Activated CD8-positive, alpha-beta T cell treated with anti-CD3 and anti-CD28 coated beads, Interleukin-2, amount 10 ng/mL, durations not matched to agents 7 days and 5 days (primary cell): Measurements from ENCODE around the gene PPARD. TPM values are rescaled to one million over a fixed set of nuclear protein-coding genes. Genes with fewer than 3 reads are reported as not detected.

ENCODE experiments used
- ATAC-seq: fragments of 150-1000 bp; cut with Tn5 transposase; one replicate; pipeline ENCODE4 v1.10.0; 2021; ENCODE audit warnings: moderate library complexity
- CTCF ChIA-PET: fragments of 350-600 bp; sonication (Branson Sonifier 250); formaldehyde crosslinking; loops from one replicate; lab custom pipeline; 2021; ENCODE audit warnings: antibody characterized with exemption; lab: Charles Lee
- POLR2A ChIA-PET: fragments of 350-600 bp; sonication (Branson Sonifier 250); formaldehyde crosslinking; loops from one replicate; lab custom pipeline; 2021; ENCODE audit warnings: antibody characterized with exemption; lab: Charles Lee
- DNase-seq: peaks from one replicate; pipeline ENCODE4 v3.0.0-alpha.2; 2020
- H3K27ac Mint-ChIP-seq: one replicate; pipeline ENCODE4 v1.8.0; 2021; ENCODE audit warnings: mild to moderate bottlenecking, mixed read lengths
- H3K27me3 Mint-ChIP-seq: one replicate; pipeline ENCODE4 v1.8.0; 2021; ENCODE audit warnings: low read depth, mixed read lengths
- H3K36me3 Mint-ChIP-seq: one replicate; pipeline ENCODE4 v1.8.0; 2021; ENCODE audit warnings: low read depth, mixed read lengths
- H3K4me1 Mint-ChIP-seq: one replicate; pipeline ENCODE4 v1.8.0; 2021; ENCODE audit warnings: low read depth, mixed read lengths
- H3K4me3 Mint-ChIP-seq: one replicate; pipeline ENCODE4 v1.8.0; 2021; ENCODE audit warnings: mild to moderate bottlenecking, mixed read lengths
- H3K9me3 Mint-ChIP-seq: one replicate; pipeline ENCODE4 v1.8.0; 2022; ENCODE audit warnings: mixed read lengths; ENCODE audit not compliant: insufficient read depth
- total RNA-seq, 2 experiments: library from RNA; stranded (reverse); gene quantifications; one replicate each; pipeline ENCODE4 v1.2.3, GENCODE V29; 2021

Gene PPARD
- total RNA-seq, 2 experiments from 2014 or later, result 36.3 to 36.7 TPM

DNA sequence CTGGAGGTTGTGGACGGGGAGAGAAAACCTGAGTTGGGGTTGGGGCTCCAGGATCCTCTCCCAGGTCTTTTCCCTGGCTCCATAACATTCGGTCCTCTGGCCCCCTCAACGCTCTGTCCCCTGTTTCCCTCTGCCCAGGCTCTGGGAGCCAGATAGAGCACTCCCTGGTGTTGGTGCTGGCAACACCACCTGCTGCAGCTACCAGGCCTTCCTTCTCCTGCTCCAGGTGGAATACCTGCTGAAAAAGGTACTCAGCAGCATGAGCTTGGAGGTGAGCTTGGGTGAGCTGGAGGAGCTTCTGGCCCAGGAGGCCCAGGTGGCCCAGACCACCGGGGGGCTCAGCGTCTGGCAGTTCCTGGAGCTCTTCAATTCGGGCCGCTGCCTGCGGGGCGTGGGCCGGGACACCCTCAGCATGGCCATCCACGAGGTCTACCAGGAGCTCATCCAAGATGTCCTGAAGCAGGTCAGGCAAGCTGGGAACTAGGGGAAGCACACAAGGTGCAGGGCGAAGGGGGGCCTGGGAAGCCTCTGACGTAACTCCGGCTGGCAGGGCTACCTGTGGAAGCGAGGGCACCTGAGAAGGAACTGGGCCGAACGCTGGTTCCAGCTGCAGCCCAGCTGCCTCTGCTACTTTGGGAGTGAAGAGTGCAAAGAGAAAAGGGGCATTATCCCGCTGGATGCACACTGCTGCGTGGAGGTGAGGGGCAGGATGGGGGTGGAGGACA is 30.1 kb upstream of the PPARD start:
- ChIA-PET CTCF (interaction anchor here (1.1 to 26.7 kb wide), 6 partner anchors 12 to 211 kb away, joined by 3 to 446 read pairs (median 5); partner anchors contain the start of genes DEF6 and RPL10A), POLR2A (interaction anchor here (1.2 to 4.3 kb wide), 4 partner anchors 9 to 16 kb away, joined by 4 to 59 read pairs (median 15); partner anchors contain the start of gene DEF6)
- Mint-ChIP-seq H3K4me3 (peak overlapping the region; percentile 65), H3K36me3 (peaks cover 85% of the 10 kb centered on the region), H3K27me3 (no peaks in the 10 kb centered on the region), H3K9me3 (no peaks in the 10 kb centered on the region), H3K4me1 (peaks cover 79% of the 10 kb centered on the region), H3K27ac (peak overlapping the region; percentile 96)
- ATAC-seq (no peak), DNase-seq (no peak)

DNA sequence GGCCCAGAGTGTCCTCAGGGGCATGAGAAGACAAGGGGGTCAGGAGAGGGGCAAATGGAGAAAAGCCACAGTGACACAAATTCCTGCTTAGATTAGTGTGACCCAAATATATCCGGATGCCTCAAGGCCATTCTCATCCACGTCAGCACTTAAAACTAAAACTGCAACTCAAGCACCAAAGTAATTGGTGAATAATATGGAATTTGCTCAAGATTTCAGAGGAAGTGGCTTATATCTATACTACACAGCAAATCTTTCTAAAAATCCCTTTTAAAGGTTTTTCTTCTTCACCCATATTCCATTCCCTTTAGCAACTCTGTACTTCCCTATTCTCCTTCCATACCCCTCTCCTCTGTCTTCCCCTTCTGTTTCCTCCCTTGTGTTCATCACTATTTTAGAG is 29.6 kb upstream of the PPARD start:
- peaks cover 86% of the 10 kb centered on the region for H3K36me3 Mint-ChIP-seq
- no peaks in the 10 kb centered on the region for H3K9me3 Mint-ChIP-seq
- no peaks in the 10 kb centered on the region for H3K27me3 Mint-ChIP-seq
- DNase-seq (no peak), ATAC-seq (no peak)
- POLR2A ChIA-PET, result interaction anchor here (1.2 to 4.3 kb wide), 3 partner anchors 10 to 15 kb away, joined by 4 to 59 read pairs (median 23); partner anchors contain the start of gene DEF6
- peak overlapping the region; percentile 65 for H3K4me3 Mint-ChIP-seq
- peak overlapping the region; percentile 96 for H3K27ac Mint-ChIP-seq
- H3K4me1 Mint-ChIP-seq, result peaks cover 73% of the 10 kb centered on the region
- CTCF ChIA-PET, result interaction anchor here (1.2 to 26.7 kb wide), 5 partner anchors 12 to 210 kb away, joined by 3 to 446 read pairs (median 24); partner anchors contain the start of gene DEF6

DNA sequence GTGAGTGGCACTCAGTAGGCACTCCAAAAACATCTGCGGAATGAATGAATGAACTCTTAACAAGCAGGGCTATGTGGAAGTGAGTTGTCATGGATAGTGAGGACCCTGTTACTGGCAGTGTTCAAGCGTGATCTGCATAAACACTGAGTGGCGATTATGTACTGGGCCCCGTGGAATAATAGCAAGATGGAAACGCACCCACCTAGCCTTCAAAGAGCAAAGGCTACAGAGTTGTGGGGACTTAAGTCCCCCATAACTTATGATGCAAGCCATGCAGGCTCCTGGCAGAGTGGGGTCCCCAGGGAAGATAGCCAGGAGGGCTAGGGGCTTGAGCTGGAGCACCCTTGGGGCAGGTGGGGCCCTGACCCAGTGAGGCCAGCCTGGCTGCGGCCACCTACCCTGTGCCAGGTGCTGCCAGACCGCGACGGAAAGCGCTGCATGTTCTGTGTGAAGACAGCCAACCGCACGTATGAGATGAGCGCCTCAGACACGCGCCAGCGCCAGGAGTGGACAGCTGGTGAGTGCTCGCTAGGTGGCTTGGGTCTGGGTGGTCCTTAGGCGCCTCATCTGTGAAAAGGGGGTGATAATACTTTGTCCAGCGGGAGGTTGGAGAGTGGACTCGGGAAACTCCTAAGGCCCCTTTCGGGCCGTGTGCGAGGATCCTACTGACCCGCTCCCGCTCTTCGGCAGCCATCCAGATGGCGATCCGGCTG is 24.7 kb upstream of the PPARD start:
- ChIA-PET POLR2A (no interaction called here), CTCF (interaction anchor here (1.3 to 26.7 kb wide), 3 partner anchors 10 to 149 kb away, joined by 4 to 446 read pairs (median 4); partner anchors contain the start of gene DEF6)
- Mint-ChIP-seq H3K36me3 (peaks cover 84% of the 10 kb centered on the region), H3K9me3 (no peaks in the 10 kb centered on the region), H3K27me3 (no peaks in the 10 kb centered on the region), H3K27ac (no peak overlapping the region), H3K4me3 (no peak overlapping the region), H3K4me1 (peaks cover 31% of the 10 kb centered on the region)
- DNase-seq (no peak), ATAC-seq (no peak)

DNA sequence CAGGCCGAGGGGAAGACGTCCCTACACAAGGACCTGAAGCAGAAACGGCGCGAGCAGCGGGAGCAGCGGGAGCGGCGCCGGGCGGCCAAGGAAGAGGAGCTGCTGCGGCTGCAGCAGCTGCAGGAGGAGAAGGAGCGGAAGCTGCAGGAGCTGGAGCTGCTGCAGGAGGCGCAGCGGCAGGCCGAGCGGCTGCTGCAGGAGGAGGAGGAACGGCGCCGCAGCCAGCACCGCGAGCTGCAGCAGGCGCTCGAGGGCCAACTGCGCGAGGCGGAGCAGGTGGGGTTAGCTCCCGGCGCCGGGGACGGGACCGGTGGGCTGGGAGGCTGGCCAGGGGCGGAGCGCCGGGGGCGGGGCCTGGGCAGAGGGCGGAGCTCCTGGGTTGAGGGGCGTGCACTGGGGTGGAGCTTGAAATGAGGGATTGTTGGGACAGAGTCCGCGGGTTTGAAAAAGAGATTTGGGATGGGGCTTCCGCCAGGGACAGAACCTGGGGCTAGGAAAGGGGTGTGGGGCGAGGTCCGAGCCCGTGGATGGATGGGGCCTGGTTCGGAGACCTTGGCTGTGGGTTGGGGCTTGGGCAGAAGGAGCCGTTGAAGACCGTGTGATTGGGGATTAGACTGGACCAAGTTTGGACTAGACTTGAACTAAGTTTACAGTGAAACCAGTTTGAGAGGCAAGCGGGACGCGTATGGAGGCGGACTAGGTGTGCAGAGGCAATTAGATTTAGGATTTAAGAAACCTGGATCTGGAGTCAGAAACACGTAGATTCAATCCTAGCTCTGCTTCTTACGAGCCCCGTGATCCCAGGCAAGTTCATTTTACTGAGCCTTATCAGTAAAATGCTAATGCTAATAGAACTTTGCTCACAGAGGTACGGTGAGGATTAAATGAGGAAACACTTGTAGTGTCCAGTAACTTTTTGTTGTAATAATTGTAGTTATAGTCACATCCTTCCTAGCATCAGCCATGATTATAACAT is 23.9 kb upstream of the PPARD start:
- H3K27me3 Mint-ChIP-seq, result no peaks in the 10 kb centered on the region
- POLR2A ChIA-PET, result interaction anchor here (2.6 kb wide), 1 partner anchor 20 kb away, joined by 9 read pairs; no protein-coding TSS in a partner anchor
- peaks cover 80% of the 10 kb centered on the region for H3K36me3 Mint-ChIP-seq
- CTCF ChIA-PET, result interaction anchor here (1.5 to 26.7 kb wide), 2 partner anchors 9 to 18 kb away, joined by 4 to 446 read pairs; partner anchors contain the start of gene DEF6
- no peak overlapping the region for H3K4me3 Mint-ChIP-seq
- no peak overlapping the region for H3K27ac Mint-ChIP-seq
- DNase-seq (no peak), ATAC-seq (no peak)
- H3K9me3 Mint-ChIP-seq, result no peaks in the 10 kb centered on the region
- peaks cover 25% of the 10 kb centered on the region for H3K4me1 Mint-ChIP-seq

DNA sequence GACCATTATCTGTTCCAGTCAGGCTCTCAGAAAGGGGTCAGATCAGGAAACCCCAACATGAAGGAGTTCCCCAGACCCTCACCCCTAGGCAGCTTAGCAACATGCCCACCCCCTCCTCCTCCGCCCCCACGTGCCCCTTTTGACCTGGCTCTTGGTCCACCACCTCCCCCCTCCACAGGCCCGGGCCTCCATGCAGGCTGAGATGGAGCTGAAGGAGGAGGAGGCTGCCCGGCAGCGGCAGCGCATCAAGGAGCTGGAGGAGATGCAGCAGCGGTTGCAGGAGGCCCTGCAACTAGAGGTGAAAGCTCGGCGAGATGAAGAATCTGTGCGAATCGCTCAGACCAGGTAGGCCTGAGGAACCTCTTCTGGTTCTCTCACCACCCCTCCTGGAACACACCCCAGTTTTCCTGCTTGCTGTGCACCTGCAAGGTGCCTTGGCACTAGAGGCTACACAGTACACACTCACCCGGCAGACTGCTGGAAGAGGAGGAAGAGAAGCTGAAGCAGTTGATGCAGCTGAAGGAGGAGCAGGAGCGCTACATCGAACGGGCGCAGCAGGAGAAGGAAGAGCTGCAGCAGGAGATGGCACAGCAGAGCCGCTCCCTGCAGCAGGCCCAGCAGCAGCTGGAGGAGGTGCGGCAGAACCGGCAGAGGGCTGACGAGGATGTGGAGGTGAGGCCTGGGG is 22.9 kb upstream of the PPARD start:
- ChIA-PET POLR2A (interaction anchor here (0.6 to 2.6 kb wide), 2 partner anchors 17 to 21 kb away, joined by 3 to 9 read pairs; no protein-coding TSS in a partner anchor), CTCF (interaction anchor here (0.7 to 26.7 kb wide), 2 partner anchors 19 to 130 kb away, joined by 3 to 446 read pairs; partner anchors contain the start of gene DEF6)
- no peak overlapping the region for H3K4me3 Mint-ChIP-seq
- no peaks in the 10 kb centered on the region for H3K9me3 Mint-ChIP-seq
- peaks cover 17% of the 10 kb centered on the region for H3K4me1 Mint-ChIP-seq
- no peak for ATAC-seq
- H3K27me3 Mint-ChIP-seq, result no peaks in the 10 kb centered on the region
- H3K27ac Mint-ChIP-seq, result no peak overlapping the region
- DNase-seq, result no peak
- H3K36me3 Mint-ChIP-seq, result peaks cover 75% of the 10 kb centered on the region

DNA sequence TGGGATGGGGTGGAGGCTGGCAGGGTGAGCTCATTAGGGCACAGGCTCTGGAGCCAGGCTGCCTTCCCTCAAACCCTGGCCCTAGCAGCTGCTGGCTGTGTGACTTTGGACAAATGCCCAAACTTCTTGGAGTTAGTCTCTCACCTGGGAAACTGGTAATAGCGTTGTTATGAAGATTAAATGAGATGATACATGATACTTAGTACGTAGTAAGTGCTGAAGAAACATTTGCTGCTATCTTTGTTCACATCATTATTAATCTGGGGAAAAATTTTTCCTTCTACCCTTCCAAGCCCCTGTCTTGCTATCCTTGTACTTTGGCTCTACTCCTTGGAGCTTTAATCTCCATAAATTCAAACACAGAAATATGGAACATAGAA is 22.3 kb upstream of the PPARD start:
- H3K9me3 Mint-ChIP-seq, result no peaks in the 10 kb centered on the region
- H3K27me3 Mint-ChIP-seq, result no peaks in the 10 kb centered on the region
- no peak overlapping the region for H3K27ac Mint-ChIP-seq
- H3K4me1 Mint-ChIP-seq, result peaks cover 11% of the 10 kb centered on the region
- no peak overlapping the region for H3K4me3 Mint-ChIP-seq
- ChIA-PET POLR2A (interaction anchor here (0.6 to 2.6 kb wide), 2 partner anchors 17 to 22 kb away, joined by 3 to 9 read pairs; no protein-coding TSS in a partner anchor), CTCF (interaction anchor here (0.7 to 26.7 kb wide), 2 partner anchors 20 to 130 kb away, joined by 3 to 446 read pairs; partner anchors contain the start of gene DEF6)
- H3K36me3 Mint-ChIP-seq, result peaks cover 74% of the 10 kb centered on the region
- DNase-seq, result no peak
- no peak for ATAC-seq

DNA sequence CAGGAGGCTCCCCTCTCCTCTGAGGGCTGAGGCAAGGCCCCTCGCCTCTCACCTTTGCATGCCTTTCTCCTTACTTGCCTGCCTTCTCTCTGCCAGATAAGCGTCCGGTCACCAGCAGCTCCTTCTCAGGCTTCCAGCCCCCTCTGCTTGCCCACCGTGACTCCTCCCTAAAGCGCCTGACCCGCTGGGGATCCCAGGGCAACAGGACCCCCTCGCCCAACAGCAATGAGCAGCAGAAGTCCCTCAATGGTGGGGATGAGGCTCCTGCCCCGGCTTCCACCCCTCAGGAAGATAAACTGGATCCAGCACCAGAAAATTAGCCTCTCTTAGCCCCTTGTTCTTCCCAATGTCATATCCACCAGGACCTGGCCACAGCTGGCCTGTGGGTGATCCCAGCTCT is 21.3 kb upstream of the PPARD start:
- CTCF ChIA-PET, result interaction anchor here (26.7 kb wide), 1 partner anchor 21 kb away, joined by 446 read pairs; the partner anchor contains the start of gene DEF6
- H3K4me3 Mint-ChIP-seq, result no peak overlapping the region
- peaks cover 72% of the 10 kb centered on the region for H3K36me3 Mint-ChIP-seq
- no peaks in the 10 kb centered on the region for H3K27me3 Mint-ChIP-seq
- no peak overlapping the region for H3K27ac Mint-ChIP-seq
- peaks cover 6% of the 10 kb centered on the region for H3K4me1 Mint-ChIP-seq
- no peaks in the 10 kb centered on the region for H3K9me3 Mint-ChIP-seq
- no peak for DNase-seq
- no peak for ATAC-seq
- POLR2A ChIA-PET, result interaction anchor here (2.6 kb wide), 1 partner anchor 23 kb away, joined by 9 read pairs; no protein-coding TSS in a partner anchor

DNA sequence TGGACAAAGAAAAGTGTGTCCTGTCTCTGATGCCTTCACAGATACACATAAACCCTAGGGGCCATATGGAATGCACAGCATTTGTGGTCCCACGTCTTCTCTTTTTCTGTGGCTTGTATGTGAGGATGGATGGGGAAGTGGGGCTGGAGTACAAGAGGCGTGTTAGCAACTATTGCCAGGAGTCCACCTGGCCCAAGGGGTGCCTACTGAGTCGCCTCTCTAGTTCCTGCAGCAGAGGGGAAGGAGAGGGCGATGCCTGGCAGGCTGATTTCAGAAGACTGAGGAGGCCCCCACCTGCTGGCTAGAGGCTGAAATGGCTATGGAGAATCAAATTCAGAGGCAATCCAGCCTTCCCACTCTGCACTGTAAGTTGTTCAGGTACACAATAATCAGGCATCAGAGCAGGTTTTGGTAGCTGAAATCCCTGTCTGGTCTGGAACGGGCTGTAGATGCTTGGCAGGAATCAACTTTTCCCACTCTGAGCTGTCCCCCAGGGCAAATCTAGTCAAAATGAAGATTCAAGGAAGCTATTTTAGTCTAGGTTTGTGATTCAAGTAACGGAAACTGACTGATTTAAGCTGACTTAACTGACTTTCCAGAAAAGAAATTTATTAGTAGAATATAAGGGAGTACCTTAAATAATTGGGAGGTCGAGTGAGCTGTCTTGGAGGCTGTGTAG is 14.9 kb upstream of the PPARD start:
- Mint-ChIP-seq H3K4me3 (no peak overlapping the region), H3K4me1 (peaks cover 23% of the 10 kb centered on the region), H3K27ac (peak overlapping the region; percentile 77), H3K36me3 (peaks cover 39% of the 10 kb centered on the region), H3K27me3 (no peaks in the 10 kb centered on the region), H3K9me3 (no peaks in the 10 kb centered on the region)
- POLR2A ChIA-PET, result interaction anchor here (0.5 to 4.3 kb wide), 5 partner anchors 13 to 29 kb away, joined by 3 to 40 read pairs (median 4); partner anchors contain the start of gene DEF6
- CTCF ChIA-PET, result interaction anchor here (0.6 to 26.7 kb wide), 24 partner anchors 10 to 264 kb away, joined by 3 to 446 read pairs (median 4); partner anchors contain the start of genes DEF6, FANCE and PPARD
- DNase-seq (peak; percentile 84), ATAC-seq (peak; percentile 95)

DNA sequence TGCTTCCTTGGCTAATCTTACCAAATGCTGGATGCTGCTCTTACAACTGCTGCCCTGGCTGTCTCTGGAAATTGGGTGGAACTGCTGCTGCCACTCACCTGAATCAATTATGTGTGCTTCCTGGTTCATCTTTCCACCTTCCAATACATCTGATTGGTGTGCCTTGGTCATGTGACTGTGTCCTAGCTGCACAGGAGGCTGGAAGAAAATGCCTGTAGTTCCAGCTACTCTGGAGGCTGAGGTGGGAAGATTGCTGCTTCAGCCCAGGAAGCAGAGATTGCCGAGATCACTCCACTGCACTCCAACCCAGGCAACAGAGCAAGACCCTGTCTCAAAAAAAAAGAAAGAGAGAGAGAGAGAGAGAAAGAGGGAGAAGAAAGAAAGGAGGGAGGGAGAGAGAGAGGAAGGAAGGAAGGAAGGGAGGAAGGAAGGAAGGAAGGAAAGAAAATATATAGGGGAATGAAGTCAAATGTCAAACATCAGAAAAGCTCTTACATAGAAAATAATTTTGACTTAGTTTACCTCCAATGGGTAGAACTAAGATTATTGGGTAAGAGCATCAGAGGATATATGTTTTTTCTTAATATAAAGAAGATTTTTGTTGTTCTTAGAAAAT is 14.1 kb upstream of the PPARD start:
- peak overlapping the region; percentile 43 for H3K27ac Mint-ChIP-seq
- peaks cover 40% of the 10 kb centered on the region for H3K36me3 Mint-ChIP-seq
- peaks cover 25% of the 10 kb centered on the region for H3K4me1 Mint-ChIP-seq
- CTCF ChIA-PET, result interaction anchor here (0.6 to 26.7 kb wide), 23 partner anchors 10 to 263 kb away, joined by 3 to 446 read pairs (median 4); partner anchors contain the start of genes DEF6, FANCE and PPARD
- ATAC-seq (no peak), DNase-seq (no peak)
- H3K27me3 Mint-ChIP-seq, result no peaks in the 10 kb centered on the region
- no peaks in the 10 kb centered on the region for H3K9me3 Mint-ChIP-seq
- POLR2A ChIA-PET, result interaction anchor here (0.5 to 4.3 kb wide), 4 partner anchors 14 to 30 kb away, joined by 3 to 40 read pairs (median 8); partner anchors contain the start of gene DEF6
- no peak overlapping the region for H3K4me3 Mint-ChIP-seq
